ENCODE results near the gene EIPR1.

The EIPR1 gene

DNA sequence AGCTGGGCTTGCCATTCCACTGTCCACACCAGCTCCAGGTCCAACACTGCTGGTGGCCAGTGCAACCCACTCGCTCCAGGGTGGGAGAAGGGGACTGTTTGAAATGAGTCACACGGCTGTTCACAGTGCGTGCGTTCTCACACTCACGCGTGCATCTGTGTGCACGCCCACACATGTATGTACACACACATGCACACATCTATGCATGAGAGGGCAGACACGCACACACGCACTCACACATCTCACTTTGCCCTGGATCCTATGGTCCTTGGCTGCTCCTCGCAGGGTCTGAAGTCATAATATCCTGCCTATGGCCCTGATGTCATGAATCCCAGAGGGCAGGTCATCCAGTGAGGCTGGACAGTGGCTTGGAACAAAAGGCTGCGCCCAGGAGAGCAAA is 182.8 kb downstream of the EIPR1 start:
- no peak overlapping the region for H3K4me3 ChIP-seq (ENCODE audit: low read length)
- TF ChIP-seq, protein P1, sequence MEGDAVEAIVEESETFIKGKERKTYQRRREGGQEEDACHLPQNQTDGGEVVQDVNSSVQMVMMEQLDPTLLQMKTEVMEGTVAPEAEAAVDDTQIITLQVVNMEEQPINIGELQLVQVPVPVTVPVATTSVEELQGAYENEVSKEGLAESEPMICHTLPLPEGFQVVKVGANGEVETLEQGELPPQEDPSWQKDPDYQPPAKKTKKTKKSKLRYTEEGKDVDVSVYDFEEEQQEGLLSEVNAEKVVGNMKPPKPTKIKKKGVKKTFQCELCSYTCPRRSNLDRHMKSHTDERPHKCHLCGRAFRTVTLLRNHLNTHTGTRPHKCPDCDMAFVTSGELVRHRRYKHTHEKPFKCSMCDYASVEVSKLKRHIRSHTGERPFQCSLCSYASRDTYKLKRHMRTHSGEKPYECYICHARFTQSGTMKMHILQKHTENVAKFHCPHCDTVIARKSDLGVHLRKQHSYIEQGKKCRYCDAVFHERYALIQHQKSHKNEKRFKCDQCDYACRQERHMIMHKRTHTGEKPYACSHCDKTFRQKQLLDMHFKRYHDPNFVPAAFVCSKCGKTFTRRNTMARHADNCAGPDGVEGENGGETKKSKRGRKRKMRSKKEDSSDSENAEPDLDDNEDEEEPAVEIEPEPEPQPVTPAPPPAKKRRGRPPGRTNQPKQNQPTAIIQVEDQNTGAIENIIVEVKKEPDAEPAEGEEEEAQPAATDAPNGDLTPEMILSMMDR (conservative IDR thresholded peaks at IDR 0.05; ENCODE audit: low read length), result no peak
- no peak for DNase-seq (ENCODE audit: low read depth)

- no peak overlapping the region for H3K4me3 ChIP-seq (ENCODE audit: low read length)
- TF ChIP-seq, protein P1 (conservative IDR thresholded peaks at IDR 0.05; ENCODE audit: low read length), result no peak
- DNase-seq (ENCODE audit: low read depth), result no peak
These were observed 183.9 kb downstream of the EIPR1 start for GRCh38 chr2:3193443-3194330.

GRCh38 chr2:3192920-3193319 is 184.7 kb downstream of the EIPR1 start:
- no peak overlapping the region for H3K4me3 ChIP-seq (ENCODE audit: low read length)
- DNase-seq (ENCODE audit: low read depth), result no peak
- TF ChIP-seq, protein P1 (conservative IDR thresholded peaks at IDR 0.05; ENCODE audit: low read length), result no peak

- no peak for DNase-seq (ENCODE audit: low read depth)
- TF ChIP-seq, protein P1 (conservative IDR thresholded peaks at IDR 0.05; ENCODE audit: low read length), result no peak
These were observed 185.3 kb downstream of the EIPR1 start for GRCh38 chr2:3192281-3192818.

DNA sequence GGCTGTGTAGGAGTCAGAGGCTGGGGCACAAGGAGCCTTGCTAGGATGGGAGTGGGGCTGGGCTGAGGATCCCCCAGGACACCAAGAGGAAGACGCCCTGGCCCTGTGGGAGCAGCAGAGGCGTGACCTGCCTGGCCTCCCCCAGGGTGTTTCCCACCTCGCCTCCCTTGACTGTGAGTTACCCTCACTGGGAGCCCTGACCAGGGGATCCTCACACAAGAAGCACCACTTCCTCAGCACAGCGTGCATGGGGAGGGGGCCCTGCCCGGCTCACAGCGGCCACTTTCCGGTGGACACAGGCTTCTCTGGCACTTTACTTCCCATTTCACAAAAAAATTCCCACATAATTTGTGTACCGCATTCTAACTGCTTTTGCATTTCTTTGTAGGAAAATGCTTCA is 187.7 kb downstream of the EIPR1 start:
- no peak overlapping the region for H3K4me3 ChIP-seq (ENCODE audit: low read length)
- DNase-seq (ENCODE audit: low read depth), result no peak
- TF ChIP-seq, protein P1 (conservative IDR thresholded peaks at IDR 0.05; ENCODE audit: low read length), result no peak

More at GRCh38 chr2:3192281-3192818, 185.3 kb downstream of the EIPR1 start:
- no peak overlapping the region for H3K4me3 ChIP-seq (ENCODE audit: low read length)

DNA sequence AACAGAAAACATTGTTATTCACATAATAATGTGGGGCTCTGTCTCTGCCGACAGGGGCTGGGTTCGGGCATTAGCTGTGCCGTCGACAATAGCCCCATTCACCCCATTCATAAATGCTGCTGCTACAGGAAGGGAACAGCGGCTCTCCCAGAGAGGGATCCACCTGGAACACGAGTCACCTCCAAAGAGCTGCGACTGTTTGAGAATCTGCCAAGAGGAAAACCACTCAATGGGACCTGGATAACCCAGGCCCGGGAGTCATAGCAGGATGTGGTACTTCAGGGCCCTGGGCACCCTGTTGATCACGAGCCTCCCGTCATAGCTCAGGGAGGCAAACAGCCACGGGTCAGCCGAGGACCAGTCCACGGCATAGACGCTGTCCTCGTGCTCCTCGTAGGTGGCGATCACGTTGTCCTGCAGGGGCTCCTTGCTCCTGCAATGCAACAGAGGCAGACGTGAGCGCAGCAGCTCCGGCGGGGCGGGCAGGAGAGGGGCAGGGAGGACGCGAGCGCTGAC is 188.5 kb downstream of the EIPR1 start:
- DNase-seq (ENCODE audit: low read depth), result no peak
- TF ChIP-seq, protein P1 (conservative IDR thresholded peaks at IDR 0.05; ENCODE audit: low read length), result no peak
- no peak overlapping the region for H3K4me3 ChIP-seq (ENCODE audit: low read length)
